ENCODE measurements around the gene MAD1L1.

MAD1L1 gene

GRCh38 chr7:1959305-1959704 lies 273.4 kb downstream of the MAD1L1 start:
- DNase-seq = no peak

GRCh38 chr7:1957471-1958225 lies 275.1 kb downstream of the MAD1L1 start:
- DNase-seq = no peak

- no peak for DNase-seq
Measured at GRCh38 chr7:1956611-1957470, 275.9 kb downstream of the MAD1L1 start.

- no peak for DNase-seq
Measured at GRCh38 chr7:1956141-1956540, 276.6 kb downstream of the MAD1L1 start.

GRCh38 chr7:1954366-1955004 lies 278.3 kb downstream of the MAD1L1 start:
- DNase-seq = no peak

GRCh38 chr7:1953199-1954190 lies 279.2 kb downstream of the MAD1L1 start:
- no peak for DNase-seq

GRCh38 chr7:1952781-1953180 lies 280.0 kb downstream of the MAD1L1 start:
- no peak for DNase-seq

- no peak for DNase-seq
Measured at GRCh38 chr7:1952169-1952760, 280.5 kb downstream of the MAD1L1 start.

GRCh38 chr7:1951600-1951999 lies 281.1 kb downstream of the MAD1L1 start:
- no peak for DNase-seq

- DNase-seq = peak; percentile 72
Measured at GRCh38 chr7:1951159-1951536, 281.6 kb downstream of the MAD1L1 start.

GRCh38 chr7:1950452-1951158 lies 282.1 kb downstream of the MAD1L1 start:
- DNase-seq = no peak

GRCh38 chr7:1950066-1950451 lies 282.7 kb downstream of the MAD1L1 start:
- DNase-seq = no peak

GRCh38 chr7:1949681-1950055 lies 283.1 kb downstream of the MAD1L1 start:
- DNase-seq = no peak

- no peak for DNase-seq
Measured at GRCh38 chr7:1948887-1949680, 283.7 kb downstream of the MAD1L1 start.

- DNase-seq = no peak
Measured at GRCh38 chr7:1948301-1948796, 284.4 kb downstream of the MAD1L1 start.

GRCh38 chr7:1947586-1948217 lies 285.0 kb downstream of the MAD1L1 start:
- no peak for DNase-seq

GRCh38 chr7:1946773-1947450 lies 285.8 kb downstream of the MAD1L1 start:
- no peak for DNase-seq

- DNase-seq = no peak
Measured at GRCh38 chr7:1946025-1946772, 286.5 kb downstream of the MAD1L1 start.

- no peak for DNase-seq
Measured at GRCh38 chr7:1945558-1945957, 287.2 kb downstream of the MAD1L1 start.

Data from NCI-H774 (cell line).